WTC11 (cell line): Measurements from ENCODE around the gene FNDC3A. TPM values are rescaled to one million over a fixed set of nuclear protein-coding genes. Genes with fewer than 3 reads are reported as not detected.

Experiments
- ATAC-seq: fragments of 200-7000 bp; cut with Tn5 transposase; 2 replicates; pipeline ENCODE4 v1.10.0; 2021; ENCODE audit warnings: mild to moderate bottlenecking, moderate library complexity
- CTCF ChIA-PET: fragments of 300-600 bp; sonication (Branson Sonifier 250); formaldehyde crosslinking; loops from one replicate; lab custom pipeline; 2021; ENCODE audit warnings: antibody characterized with exemption; lab: Charles Lee
- POLR2A ChIA-PET: fragments of 350-600 bp; sonication (Branson Sonifier 250); formaldehyde crosslinking; loops from one replicate; lab custom pipeline; 2021; ENCODE audit warnings: antibody characterized with exemption; lab: Charles Lee
- DNase-seq: peaks from one replicate; pipeline ENCODE4 v3.0.0; 2021; ENCODE audit warnings: low spot score
- H3K27ac Mint-ChIP-seq: 2 replicates; pipeline ENCODE4 v1.8.0; 2021; ENCODE audit warnings: mixed read lengths
- H3K27me3 Mint-ChIP-seq: 2 replicates; pipeline ENCODE4 v1.8.0; 2021; ENCODE audit warnings: low read depth, mild to moderate bottlenecking, moderate library complexity, mixed read lengths
- H3K36me3 Mint-ChIP-seq: 2 replicates; pipeline ENCODE4 v1.8.0; 2021; ENCODE audit warnings: mixed read lengths
- H3K4me1 Mint-ChIP-seq: 2 replicates; pipeline ENCODE4 v1.8.0; 2022; ENCODE audit warnings: mixed read lengths
- H3K4me3 Mint-ChIP-seq: 2 replicates; pipeline ENCODE4 v1.8.0; 2021; ENCODE audit warnings: mild to moderate bottlenecking, moderate library complexity, mixed read lengths
- H3K9me3 Mint-ChIP-seq: 2 replicates; pipeline ENCODE4 v1.8.0; 2021; ENCODE audit warnings: mixed read lengths
- ATF1 ChIP-seq: sonication (generic); formaldehyde crosslinking; IDR thresholded peaks from 2 replicates; pipeline ENCODE4 v1.8.1; 2023; ENCODE audit warnings: mild to moderate bottlenecking, moderate library complexity, missing genetic modification reagents
- CREB1 ChIP-seq: sonication (generic); formaldehyde crosslinking; IDR thresholded peaks from 2 replicates; pipeline ENCODE4 v1.8.0; 2023; ENCODE audit warnings: mild to moderate bottlenecking, missing genetic modification reagents
- E2F5 ChIP-seq: sonication (generic); formaldehyde crosslinking; IDR thresholded peaks from 2 replicates; pipeline ENCODE4 v1.8.1; 2022; ENCODE audit warnings: mild to moderate bottlenecking, moderate library complexity, missing genetic modification reagents
- EMX1 ChIP-seq: fragments of 250-450 bp; sonication (Bioruptor Pico); IDR thresholded peaks from 2 replicates; pipeline ENCODE4 v1.8.0; 2021; ENCODE audit warnings: mild to moderate bottlenecking
- FOXK1 ChIP-seq: sonication (generic); formaldehyde crosslinking; IDR thresholded peaks from 2 replicates; pipeline ENCODE4 v1.8.0; 2022; ENCODE audit warnings: mild to moderate bottlenecking, moderate library complexity, missing genetic modification reagents
- FOXP1 ChIP-seq: sonication (generic); formaldehyde crosslinking; IDR thresholded peaks from 2 replicates; pipeline ENCODE4 v1.8.0; 2022; ENCODE audit warnings: missing genetic modification reagents, mild to moderate bottlenecking, moderate library complexity, borderline replicate concordance
- FOXP4 ChIP-seq: sonication (generic); formaldehyde crosslinking; IDR thresholded peaks from 2 replicates; pipeline ENCODE4 v1.8.0; 2022; ENCODE audit warnings: mild to moderate bottlenecking, missing genetic modification reagents
- GTF2I ChIP-seq: fragments of 250-450 bp; sonication (Bioruptor Pico); conservative IDR thresholded peaks from 2 replicates; pipeline ENCODE4 v1.4.0; 2021; ENCODE audit warnings: mild to moderate bottlenecking
- HMGA2 ChIP-seq: fragments of 250-450 bp; sonication (Bioruptor Pico); IDR thresholded peaks from 2 replicates; pipeline ENCODE4 v1.4.0; 2021; ENCODE audit warnings: mild to moderate bottlenecking, moderate library complexity
- IRF2 ChIP-seq: sonication (generic); formaldehyde crosslinking; IDR thresholded peaks from 2 replicates; pipeline ENCODE4 v1.8.0; 2022; ENCODE audit warnings: low read depth, missing genetic modification reagents, borderline replicate concordance
- MXD4 ChIP-seq: fragments of 250-450 bp; sonication (Bioruptor Pico); IDR thresholded peaks from 2 replicates; pipeline ENCODE4 v1.8.0; 2021; ENCODE audit warnings: mild to moderate bottlenecking, moderate library complexity, borderline replicate concordance
- SP1 ChIP-seq: sonication (generic); formaldehyde crosslinking; conservative IDR thresholded peaks from 2 replicates; pipeline ENCODE4 v1.8.1; 2022; ENCODE audit warnings: missing genetic modification reagents
- TEAD1 ChIP-seq: sonication (generic); formaldehyde crosslinking; IDR thresholded peaks from 2 replicates; pipeline ENCODE4 v1.8.0; 2022; ENCODE audit warnings: mild to moderate bottlenecking, missing genetic modification reagents
- ZNF281 ChIP-seq: sonication (generic); formaldehyde crosslinking; IDR thresholded peaks from 2 replicates; pipeline ENCODE4 v1.8.0; 2023; ENCODE audit warnings: mild to moderate bottlenecking, missing genetic modification reagents
- ZNF423 ChIP-seq: fragments of 250-450 bp; sonication (Bioruptor Pico); IDR thresholded peaks from 2 replicates; pipeline ENCODE4 v2.1.2; 2022; ENCODE audit warnings: mild to moderate bottlenecking, moderate library complexity
- ZNF671 ChIP-seq: fragments of 250-450 bp; sonication (Bioruptor Pico); IDR thresholded peaks from 2 replicates; pipeline ENCODE4 v1.8.0; 2021; ENCODE audit warnings: mild to moderate bottlenecking
- ZSCAN18 ChIP-seq: fragments of 250-450 bp; sonication (Bioruptor Pico); IDR thresholded peaks from 2 replicates; pipeline ENCODE4 v2.1.2; 2022; ENCODE audit warnings: mild to moderate bottlenecking, moderate library complexity
- total RNA-seq: library from RNA; stranded (reverse); gene quantifications from 3 replicates; pipeline ENCODE4 v1.2.3, GENCODE V29; 2021
- TF ChIP-seq, protein P1 (sequence below): sonication (generic); formaldehyde crosslinking; IDR thresholded peaks from 2 replicates; pipeline ENCODE4 v1.8.1; 2022; ENCODE audit warnings: low read depth, missing genetic modification reagents, borderline replicate concordance
- TF ChIP-seq, protein P2 (sequence below): sonication (generic); formaldehyde crosslinking; IDR thresholded peaks from 2 replicates; pipeline ENCODE4 v1.8.0; 2023; ENCODE audit warnings: missing genetic modification reagents
- TF ChIP-seq, protein P3 (sequence below): sonication (generic); formaldehyde crosslinking; IDR thresholded peaks from 2 replicates; pipeline ENCODE4 v1.8.1; 2022; ENCODE audit warnings: low read depth, mild to moderate bottlenecking, moderate library complexity, missing genetic modification reagents, borderline replicate concordance

FNDC3A gene
- total RNA-seq, 1 experiment from 2014 or later: 24.8 TPM

DNA sequence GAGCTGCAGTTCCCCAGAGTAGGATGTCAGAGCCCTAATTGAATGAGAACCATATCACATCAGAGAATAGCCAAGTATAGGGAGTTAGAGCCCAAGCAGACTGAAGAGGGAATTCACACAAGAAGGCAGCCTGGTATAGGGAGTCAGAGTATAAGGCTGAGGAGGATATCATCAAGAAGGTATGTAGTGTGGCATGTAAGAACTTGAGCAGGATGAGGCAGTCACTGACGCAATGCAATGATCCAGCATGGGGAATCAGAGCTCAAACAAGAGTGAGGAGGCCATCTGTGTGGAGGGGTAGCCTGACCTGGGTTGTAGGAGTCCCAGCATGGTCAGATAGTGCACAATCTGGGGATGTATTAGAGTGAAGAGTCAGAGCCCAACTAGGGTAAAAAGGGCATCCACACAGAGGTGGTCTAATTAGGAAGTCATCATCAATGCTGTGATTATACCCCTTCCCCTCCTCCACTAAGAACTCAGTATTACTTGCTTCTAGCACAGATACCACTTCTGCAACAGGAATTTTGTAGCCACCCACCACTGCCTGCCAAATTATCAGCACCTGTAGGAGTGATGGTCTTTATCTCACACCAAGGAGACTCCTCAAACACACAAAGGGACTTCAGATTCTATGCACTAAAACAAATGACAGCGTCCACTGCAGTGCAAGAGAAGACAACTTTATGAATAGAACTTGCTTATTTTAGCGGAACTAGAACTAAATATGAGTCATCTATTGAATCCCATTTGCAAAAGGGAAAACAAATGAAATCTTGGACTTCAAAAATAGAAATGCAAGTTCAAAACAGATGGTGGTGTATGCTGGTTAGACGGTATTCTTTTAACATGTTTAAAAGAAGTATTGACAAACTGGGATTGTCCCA is 107.2 kb downstream of the FNDC3A start:
- no peak for DNase-seq
- Mint-ChIP-seq H3K27me3 (no peaks in the 10 kb centered on the region), H3K9me3 (no peaks in the 10 kb centered on the region), H3K4me3 (no peak overlapping the region), H3K36me3 (no peaks in the 10 kb centered on the region), H3K27ac (no peak overlapping the region), H3K4me1 (no peaks in the 10 kb centered on the region)
- ChIA-PET POLR2A (no interaction called here), CTCF (no interaction called here)
- ATAC-seq: no peak
- TF ChIP-seq, protein P1, sequence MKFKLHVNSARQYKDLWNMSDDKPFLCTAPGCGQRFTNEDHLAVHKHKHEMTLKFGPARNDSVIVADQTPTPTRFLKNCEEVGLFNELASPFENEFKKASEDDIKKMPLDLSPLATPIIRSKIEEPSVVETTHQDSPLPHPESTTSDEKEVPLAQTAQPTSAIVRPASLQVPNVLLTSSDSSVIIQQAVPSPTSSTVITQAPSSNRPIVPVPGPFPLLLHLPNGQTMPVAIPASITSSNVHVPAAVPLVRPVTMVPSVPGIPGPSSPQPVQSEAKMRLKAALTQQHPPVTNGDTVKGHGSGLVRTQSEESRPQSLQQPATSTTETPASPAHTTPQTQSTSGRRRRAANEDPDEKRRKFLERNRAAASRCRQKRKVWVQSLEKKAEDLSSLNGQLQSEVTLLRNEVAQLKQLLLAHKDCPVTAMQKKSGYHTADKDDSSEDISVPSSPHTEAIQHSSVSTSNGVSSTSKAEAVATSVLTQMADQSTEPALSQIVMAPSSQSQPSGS (CRISPR knock-in tag): no peak
- no peak for TF ChIP-seq CREB1 (CRISPR knock-in tag)
- TF ChIP-seq SP1: no peak
- TF ChIP-seq, protein P2, sequence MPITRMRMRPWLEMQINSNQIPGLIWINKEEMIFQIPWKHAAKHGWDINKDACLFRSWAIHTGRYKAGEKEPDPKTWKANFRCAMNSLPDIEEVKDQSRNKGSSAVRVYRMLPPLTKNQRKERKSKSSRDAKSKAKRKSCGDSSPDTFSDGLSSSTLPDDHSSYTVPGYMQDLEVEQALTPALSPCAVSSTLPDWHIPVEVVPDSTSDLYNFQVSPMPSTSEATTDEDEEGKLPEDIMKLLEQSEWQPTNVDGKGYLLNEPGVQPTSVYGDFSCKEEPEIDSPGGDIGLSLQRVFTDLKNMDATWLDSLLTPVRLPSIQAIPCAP (CRISPR knock-in tag): no peak
- no peak for TF ChIP-seq ATF1 (CRISPR knock-in tag)
- TF ChIP-seq E2F5 (CRISPR knock-in tag): no peak
- TF ChIP-seq IRF2: no peak
- TF ChIP-seq ZNF281 (CRISPR knock-in tag): no peak
- TF ChIP-seq, protein P3, sequence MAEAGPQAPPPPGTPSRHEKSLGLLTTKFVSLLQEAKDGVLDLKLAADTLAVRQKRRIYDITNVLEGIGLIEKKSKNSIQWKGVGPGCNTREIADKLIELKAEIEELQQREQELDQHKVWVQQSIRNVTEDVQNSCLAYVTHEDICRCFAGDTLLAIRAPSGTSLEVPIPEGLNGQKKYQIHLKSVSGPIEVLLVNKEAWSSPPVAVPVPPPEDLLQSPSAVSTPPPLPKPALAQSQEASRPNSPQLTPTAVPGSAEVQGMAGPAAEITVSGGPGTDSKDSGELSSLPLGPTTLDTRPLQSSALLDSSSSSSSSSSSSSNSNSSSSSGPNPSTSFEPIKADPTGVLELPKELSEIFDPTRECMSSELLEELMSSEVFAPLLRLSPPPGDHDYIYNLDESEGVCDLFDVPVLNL (CRISPR knock-in tag): no peak
- TF ChIP-seq EMX1: no peak
- no peak for TF ChIP-seq MXD4 (CRISPR knock-in tag)
- TF ChIP-seq HMGA2: no peak
- no peak for TF ChIP-seq GTF2I (CRISPR knock-in tag)
- no peak for TF ChIP-seq FOXP1 (CRISPR knock-in tag)
- no peak for TF ChIP-seq ZNF423 (CRISPR knock-in tag)

- POLR2A ChIA-PET: no interaction called here
- TF ChIP-seq FOXK1 (CRISPR knock-in tag) (no peak), ZNF281 (CRISPR knock-in tag) (no peak), TEAD1 (no peak), FOXP4 (no peak), ZSCAN18 (no peak), MXD4 (CRISPR knock-in tag) (no peak), ZNF671 (CRISPR knock-in tag) (no peak), SP1 (no peak)
Measured at GRCh38 chr13:49084961-49085360, 109.2 kb downstream of the FNDC3A start.

More at GRCh38 chr13:49084961-49085360, 109.2 kb downstream of the FNDC3A start:
- DNase-seq: no peak
- Mint-ChIP-seq H3K36me3 (no peaks in the 10 kb centered on the region), H3K4me3 (no peak overlapping the region), H3K27ac (no peak overlapping the region), H3K27me3 (no peaks in the 10 kb centered on the region), H3K4me1 (no peaks in the 10 kb centered on the region), H3K9me3 (no peaks in the 10 kb centered on the region)
- CTCF ChIA-PET: no interaction called here
- no peak for ATAC-seq
